Tibial nerve (tissue), 4 donors: Measurements from ENCODE around the gene NAB2.

Experiments
- CTCF ChIP-seq, 5 experiments: fragments of 200-600 bp in 3 of 5; fragments of 450-650 bp in 2 of 5; sonication (generic) in 3 of 5; IDR thresholded peaks; one replicate each; pipeline ENCODE4 v1.5.1; 2016 to 2019; ENCODE audit warnings: antibody characterized with exemption in 5 of 5, mild to moderate bottlenecking in 3 of 5, moderate library complexity in 2 of 5
- EP300 ChIP-seq, 2 donors: sonication (generic); formaldehyde crosslinking; IDR thresholded peaks; one replicate each; pipeline ENCODE4 v1.6.1; 2017; ENCODE audit warnings: antibody characterized with exemption in 2 of 2, mild to moderate bottlenecking in 1 of 2

GRCh38 chr12:57048423-57049118 is 40.3 kb upstream of the NAB2 start:
- TF ChIP-seq CTCF (IDR thresholded peaks at IDR 0.05) = no peak
- TF ChIP-seq EP300 (IDR thresholded peaks at IDR 0.05) = no peak
